GM19397 (cell line): ENCODE measurements around the gene FAM9A.

Experiments
- ATAC-seq: cut with Tn5 transposase; IDR thresholded peaks from one replicate; pipeline ENCODE4 v1.9.1; 2021; ENCODE audit warnings: mild to moderate bottlenecking, moderate library complexity; ENCODE audit not compliant: unreplicated experiment

The FAM9A gene

GRCh38 chrX:8801041-8801599, at the start of gene FAM9A:
TSS of gene FAM9A (minus strand) at chrX:8801383. CDS start at chrX:8800171, 1,212 bp downstream.
- ATAC-seq, result no peak

GRCh38 chrX:8850478-8850877, 49.3 kb upstream of the FAM9A start:
- ATAC-seq, result no peak

- no peak for ATAC-seq
Measured at GRCh38 chrX:8849945-8850344, 48.8 kb upstream of the FAM9A start.

- ATAC-seq, result no peak
Measured at GRCh38 chrX:8849458-8849857, 48.3 kb upstream of the FAM9A start.

GRCh38 chrX:8848911-8849310, 47.7 kb upstream of the FAM9A start:
- no peak for ATAC-seq

GRCh38 chrX:8848441-8848840, 47.3 kb upstream of the FAM9A start:
- ATAC-seq, result no peak

GRCh38 chrX:8847360-8847759, 46.2 kb upstream of the FAM9A start:
- no peak for ATAC-seq

GRCh38 chrX:8846266-8846665, 45.1 kb upstream of the FAM9A start:
- ATAC-seq, result no peak

- ATAC-seq, result no peak
Measured at GRCh38 chrX:8845469-8845868, 44.3 kb upstream of the FAM9A start.

GRCh38 chrX:8845060-8845459, 43.9 kb upstream of the FAM9A start:
- ATAC-seq, result no peak

- ATAC-seq, result no peak
Measured at GRCh38 chrX:8844157-8844556, 43.0 kb upstream of the FAM9A start.

GRCh38 chrX:8841911-8842310, 40.7 kb upstream of the FAM9A start:
- ATAC-seq, result no peak

GRCh38 chrX:8834392-8834791, 33.2 kb upstream of the FAM9A start:
- no peak for ATAC-seq

GRCh38 chrX:8832582-8833378, 31.6 kb upstream of the FAM9A start:
- ATAC-seq, result no peak

- no peak for ATAC-seq
Measured at GRCh38 chrX:8823698-8824097, 22.5 kb upstream of the FAM9A start.

- no peak for ATAC-seq
Measured at GRCh38 chrX:8822002-8822401, 20.8 kb upstream of the FAM9A start.

- no peak for ATAC-seq
Measured at GRCh38 chrX:8820910-8821527, 19.8 kb upstream of the FAM9A start.

- no peak for ATAC-seq
Measured at GRCh38 chrX:8815460-8816065, 14.4 kb upstream of the FAM9A start.

- ATAC-seq, result no peak
Measured at GRCh38 chrX:8813036-8813435, 11.9 kb upstream of the FAM9A start.

- no peak for ATAC-seq
Measured at GRCh38 chrX:8811611-8812010, 10.4 kb upstream of the FAM9A start.

GRCh38 chrX:8808661-8809060, 7.5 kb upstream of the FAM9A start:
- ATAC-seq, result no peak

- ATAC-seq, result no peak
Measured at GRCh38 chrX:8805974-8806373, 4.8 kb upstream of the FAM9A start.
